ENCODE data around the gene WWOX. TPM values are rescaled to one million over a fixed set of nuclear protein-coding genes. Genes with fewer than 3 reads are reported as not detected.

The WWOX gene
- total RNA-seq, 1 experiment from 2014 or later = 35.6 TPM

DNA sequence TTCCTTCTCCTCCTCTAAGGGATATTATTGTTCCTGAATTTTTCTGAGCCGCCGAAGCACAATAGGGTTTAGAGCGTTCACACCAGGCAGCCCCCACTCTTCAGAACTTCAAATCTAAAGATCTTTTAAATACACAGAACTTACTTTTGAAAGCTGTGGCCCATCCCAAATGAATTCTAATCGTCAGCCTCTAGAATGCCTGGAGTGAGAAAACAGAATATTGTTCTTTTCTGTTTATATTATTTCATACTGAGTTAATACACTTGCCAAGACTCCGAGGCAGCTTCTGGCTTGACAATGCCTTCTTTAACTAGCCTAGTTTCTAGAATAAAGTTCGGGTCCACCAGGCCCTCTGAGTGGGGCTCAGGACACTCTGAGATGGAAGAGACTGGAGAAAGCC, 405.6 kb downstream of the WWOX start:
- DNase-seq = no peak
- Histone ChIP-seq H3F3A (ENCODE audit: insufficient read depth, low read depth) (no peaks in the 10 kb centered on the region), H3K9me2 (ENCODE audit: insufficient read depth) (no peaks in the 10 kb centered on the region), H3K9me3 (ENCODE audit: insufficient read depth, low read depth) (no peaks in the 10 kb centered on the region), H3K4me1 (replicated peaks; ENCODE audit: insufficient read depth) (no peaks in the 10 kb centered on the region), H3K36me3 (ENCODE audit: low read depth) (no peaks in the 10 kb centered on the region), H3K4me3 (no peak overlapping the region), H2AFZ (no peak overlapping the region), H4K20me1 (ENCODE audit: insufficient read depth) (no peaks in the 10 kb centered on the region), H3K79me2 (ENCODE audit: low read depth) (no peaks in the 10 kb centered on the region), H3K27ac (no peak overlapping the region), H3K27me3 (ENCODE audit: insufficient read depth, low read depth) (no peaks in the 10 kb centered on the region), H3K4me2 (no peak overlapping the region)
- ChIA-PET POLR2A (ENCODE audit: unreplicated experiment) (no interaction called here), CTCF (no interaction called here)
- BruUV-seq (replicated peaks) = no TSS peak
- TF ChIP-seq CTCF (conservative IDR thresholded peaks at IDR 0.05) = no peak
- TF ChIP-seq EZH2 (IDR thresholded peaks at IDR 0.05; ENCODE audit: low read depth) = no peak
- intact Hi-C loops (cut with micrococcal nuclease; ENCODE audit: unreplicated experiment) = no loop called here

DNA sequence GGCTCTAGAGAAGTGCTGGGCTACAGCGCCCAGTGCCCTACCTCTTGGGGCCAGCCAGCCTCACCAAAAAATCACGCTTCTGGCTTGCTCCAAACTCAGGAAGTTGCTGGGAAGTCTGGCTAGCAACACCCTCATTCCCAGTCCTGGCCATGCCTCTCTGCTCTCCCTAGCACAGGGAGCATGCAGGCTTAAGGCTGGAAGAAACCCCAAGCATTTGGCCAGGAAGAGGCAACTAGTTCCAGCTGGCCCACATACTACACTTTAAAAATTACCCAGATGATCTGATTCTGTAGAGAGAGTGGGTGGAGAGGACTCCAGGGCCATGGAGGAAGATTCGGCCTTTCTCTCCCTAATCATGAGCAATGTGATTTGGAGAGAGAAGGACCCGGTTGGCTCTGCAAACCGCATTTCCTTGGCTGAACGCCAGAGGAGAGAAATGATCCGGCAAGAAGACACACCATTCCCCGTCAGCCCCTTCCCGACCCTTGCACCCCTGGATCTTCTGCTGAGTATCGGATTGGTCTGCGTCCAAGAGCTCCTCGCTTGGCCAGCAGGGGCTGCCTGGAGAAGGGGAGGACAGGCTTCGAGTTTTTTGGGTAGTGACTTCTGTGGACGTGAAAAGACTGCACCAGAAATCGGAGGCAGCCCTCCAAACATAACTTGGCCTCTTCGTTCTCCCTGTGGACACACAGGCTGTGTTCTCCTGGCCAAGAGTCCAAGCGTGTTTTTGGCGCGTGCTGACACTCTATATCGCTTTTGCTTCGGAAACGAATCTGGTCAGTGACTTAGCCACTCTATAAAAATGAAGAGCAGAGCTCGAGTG, 406.3 kb downstream of the WWOX start:
- no peaks in the 10 kb centered on the region for H4K20me1 ChIP-seq (ENCODE audit: insufficient read depth)
- no peaks in the 10 kb centered on the region for H3K79me2 ChIP-seq (ENCODE audit: low read depth)
- H2AFZ ChIP-seq = no peak overlapping the region
- no TSS peak for BruUV-seq (replicated peaks)
- H3K4me3 ChIP-seq = no peak overlapping the region
- no peaks in the 10 kb centered on the region for H3K4me1 ChIP-seq (replicated peaks; ENCODE audit: insufficient read depth)
- no peak overlapping the region for H3K27ac ChIP-seq
- H3F3A ChIP-seq (ENCODE audit: insufficient read depth, low read depth) = no peaks in the 10 kb centered on the region
- no peak overlapping the region for H3K4me2 ChIP-seq
- H3K9me3 ChIP-seq (ENCODE audit: insufficient read depth, low read depth) = no peaks in the 10 kb centered on the region
- CTCF ChIA-PET = no interaction called here
- no peaks in the 10 kb centered on the region for H3K36me3 ChIP-seq (ENCODE audit: low read depth)
- TF ChIP-seq EZH2 (IDR thresholded peaks at IDR 0.05; ENCODE audit: low read depth) (no peak), CTCF (conservative IDR thresholded peaks at IDR 0.05) (no peak)
- intact Hi-C loops (cut with micrococcal nuclease; ENCODE audit: unreplicated experiment) = no loop called here
- DNase-seq = no peak
- H3K27me3 ChIP-seq (ENCODE audit: insufficient read depth, low read depth) = no peaks in the 10 kb centered on the region
- POLR2A ChIA-PET (ENCODE audit: unreplicated experiment) = no interaction called here
- H3K9me2 ChIP-seq (ENCODE audit: insufficient read depth) = no peaks in the 10 kb centered on the region

DNA sequence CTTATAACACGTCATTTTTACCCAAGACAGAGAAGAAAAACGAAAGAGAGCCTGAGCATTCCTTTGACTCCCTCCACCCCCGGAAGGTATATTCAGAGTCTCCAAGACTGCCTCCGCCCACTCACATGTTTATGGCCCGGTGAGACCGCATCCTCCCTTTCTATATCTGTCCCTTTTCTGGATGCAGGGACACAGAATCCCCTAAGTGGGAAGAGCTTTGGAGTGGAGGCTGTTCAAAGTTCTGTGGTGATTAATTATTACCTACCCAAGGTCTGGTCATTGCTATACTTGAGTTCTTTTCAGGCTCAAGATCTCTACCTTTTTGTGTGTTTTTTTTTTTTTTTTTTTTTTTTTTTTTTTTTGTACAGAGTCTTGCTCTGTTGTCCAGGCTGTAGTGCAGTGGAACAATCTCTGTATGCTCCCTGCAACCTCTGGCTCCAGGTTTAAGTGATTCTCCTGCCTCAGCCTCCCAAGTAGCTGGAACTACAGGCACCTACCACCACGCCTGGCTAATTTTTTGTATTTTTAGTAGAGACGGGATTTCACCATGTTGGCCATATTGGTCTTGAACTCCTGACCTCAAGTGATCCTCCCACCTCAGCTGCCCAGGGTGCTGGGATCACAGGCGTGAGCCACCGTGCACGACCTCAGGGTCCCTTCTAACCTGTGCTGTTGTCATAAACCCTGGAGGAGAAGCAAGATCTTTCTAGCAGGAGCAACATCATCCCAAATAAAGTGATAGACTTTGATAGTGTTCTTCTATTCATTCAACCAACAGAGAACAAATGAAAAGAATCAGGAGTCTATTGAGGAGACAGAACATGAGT, 407.1 kb downstream of the WWOX start:
- ChIA-PET POLR2A (ENCODE audit: unreplicated experiment) (no interaction called here), CTCF (no interaction called here)
- H3K79me2 ChIP-seq (ENCODE audit: low read depth) = no peaks in the 10 kb centered on the region
- BruUV-seq (replicated peaks) = no TSS peak
- H2AFZ ChIP-seq = no peak overlapping the region
- TF ChIP-seq CTCF (conservative IDR thresholded peaks at IDR 0.05) (no peak), EZH2 (IDR thresholded peaks at IDR 0.05; ENCODE audit: low read depth) (no peak)
- H3K4me2 ChIP-seq = no peak overlapping the region
- H3K4me3 ChIP-seq = no peak overlapping the region
- no peaks in the 10 kb centered on the region for H3K4me1 ChIP-seq (replicated peaks; ENCODE audit: insufficient read depth)
- H3K9me2 ChIP-seq (ENCODE audit: insufficient read depth) = no peaks in the 10 kb centered on the region
- no peaks in the 10 kb centered on the region for H3K9me3 ChIP-seq (ENCODE audit: insufficient read depth, low read depth)
- no peaks in the 10 kb centered on the region for H3K27me3 ChIP-seq (ENCODE audit: insufficient read depth, low read depth)
- H3K36me3 ChIP-seq (ENCODE audit: low read depth) = no peaks in the 10 kb centered on the region
- intact Hi-C loops (cut with micrococcal nuclease; ENCODE audit: unreplicated experiment) = no loop called here
- no peak for DNase-seq
- H3F3A ChIP-seq (ENCODE audit: insufficient read depth, low read depth) = no peaks in the 10 kb centered on the region
- H4K20me1 ChIP-seq (ENCODE audit: insufficient read depth) = no peaks in the 10 kb centered on the region
- no peak overlapping the region for H3K27ac ChIP-seq

Measured in PC-9 (cell line).